GM21381 (cell line): Measurements from ENCODE around the gene HJURP.

Source experiments
- ATAC-seq: cut with Tn5 transposase; IDR thresholded peaks from one replicate; pipeline ENCODE4 v1.9.1; 2021; ENCODE audit warnings: mild to moderate bottlenecking, moderate library complexity; ENCODE audit not compliant: unreplicated experiment

HJURP gene

DNA sequence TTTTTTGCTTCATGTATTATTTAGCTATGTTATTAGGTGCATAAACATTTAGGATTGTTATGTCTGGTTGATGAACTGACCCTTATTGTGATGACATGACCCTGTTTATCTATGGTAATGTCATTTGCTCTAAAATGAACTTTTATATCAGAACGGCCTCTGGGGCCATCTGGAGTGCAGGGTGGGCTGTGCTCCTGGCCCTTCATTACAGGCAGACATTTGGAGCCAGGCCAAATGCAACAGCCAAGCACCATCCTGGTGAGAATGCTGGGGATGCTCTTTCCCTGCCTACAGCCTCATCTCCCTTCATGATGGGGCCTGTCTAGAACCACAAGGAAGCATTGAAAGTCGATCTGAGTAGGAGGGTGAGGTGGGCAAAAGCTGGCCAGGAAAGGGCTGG is 38.0 kb downstream of the HJURP start:
- ATAC-seq: no peak

DNA sequence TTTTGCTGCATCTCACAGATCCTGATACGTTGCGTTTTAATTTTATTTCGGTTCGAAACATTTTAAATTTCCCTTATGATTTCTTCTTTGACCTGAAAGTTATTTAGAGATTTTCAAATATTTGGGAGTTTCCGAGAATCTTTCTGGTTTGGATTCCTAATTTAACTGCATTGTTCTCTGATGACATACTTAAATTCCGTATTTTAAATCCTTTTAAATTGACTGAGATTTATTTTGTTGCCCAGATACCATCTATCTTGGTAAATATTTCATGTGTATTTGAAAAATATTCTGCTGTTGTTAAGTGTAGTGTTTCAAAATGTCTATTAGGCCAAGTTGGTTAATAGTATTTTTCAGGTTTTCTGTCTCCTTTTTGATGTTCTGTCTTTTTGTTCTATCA is 38.5 kb downstream of the HJURP start:
- no peak for ATAC-seq

DNA sequence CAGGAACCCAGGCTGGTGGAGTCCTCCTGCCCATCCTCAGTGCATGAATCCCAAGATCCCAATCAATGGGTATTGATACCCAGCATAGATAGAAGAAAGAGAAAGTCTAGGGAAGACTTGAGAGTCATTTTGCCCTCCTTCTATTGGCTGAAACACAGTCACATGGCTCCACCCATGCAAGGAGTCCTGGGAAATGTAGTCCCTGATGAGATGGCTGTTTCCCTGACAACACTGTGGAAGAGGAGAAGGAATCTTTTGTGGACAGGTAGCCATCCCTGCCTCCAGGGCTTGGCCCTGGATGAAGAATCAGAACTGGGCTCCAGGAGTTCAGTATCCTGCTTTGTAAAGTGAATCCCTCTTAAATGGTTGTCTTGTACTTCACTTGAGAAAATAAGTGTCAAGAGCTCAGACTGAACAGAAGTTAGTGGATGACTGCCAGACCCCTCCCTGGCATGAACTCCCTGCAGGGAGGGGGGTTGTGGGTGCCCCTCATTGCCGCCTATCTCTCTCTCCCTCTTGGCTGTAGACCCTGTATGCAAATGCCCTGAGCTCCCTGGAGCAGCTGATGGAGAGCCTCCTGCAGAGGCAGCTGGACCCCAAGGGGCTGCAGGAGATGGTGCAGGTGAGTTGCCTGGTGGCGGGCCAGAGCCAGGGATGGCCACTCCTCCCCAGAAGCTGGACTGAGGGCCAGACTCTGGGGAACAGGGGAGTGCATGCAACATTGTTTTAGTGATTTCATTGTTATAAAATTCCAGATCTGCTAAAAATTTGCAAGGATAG is 40.1 kb downstream of the HJURP start:
- no peak for ATAC-seq

DNA sequence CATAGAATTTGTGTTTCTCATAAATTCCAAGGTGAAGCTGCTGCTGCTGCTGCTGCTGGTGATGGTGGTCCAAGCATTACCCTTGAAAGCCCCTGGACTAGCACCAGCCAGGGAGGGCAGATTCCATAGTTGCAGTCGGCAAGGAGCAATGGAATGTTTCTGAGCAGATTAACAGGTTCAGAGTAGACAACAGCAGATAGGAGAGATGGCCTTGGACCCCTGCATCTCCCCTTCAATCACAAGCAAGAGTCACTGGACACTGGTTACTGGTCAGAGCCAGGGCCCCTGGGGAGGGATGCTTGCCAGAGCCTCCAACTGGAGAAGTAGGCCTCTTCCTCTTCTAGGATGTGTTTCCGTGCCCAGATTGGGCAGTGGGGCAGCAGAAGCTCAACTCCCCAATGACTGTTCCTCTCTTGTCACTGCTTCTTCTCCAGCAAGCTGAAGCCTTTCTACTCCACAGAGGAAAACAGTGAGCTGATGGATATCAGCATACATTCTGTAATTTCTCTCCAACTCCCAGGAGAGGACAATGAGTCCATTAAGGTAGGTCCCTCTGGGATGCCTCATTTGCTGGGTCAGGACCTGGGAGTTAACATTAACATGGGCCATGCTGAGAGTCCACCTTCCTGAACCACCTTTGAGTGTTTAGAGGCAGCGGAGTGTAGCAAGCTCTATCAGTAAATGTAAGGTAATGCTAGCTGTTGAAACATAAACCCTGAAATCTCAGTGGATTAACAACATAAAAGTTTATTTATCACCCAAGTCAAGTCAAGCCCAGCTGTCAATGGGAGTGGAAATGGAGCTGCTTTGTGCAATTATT is 40.9 kb downstream of the HJURP start:
- ATAC-seq: no peak

DNA sequence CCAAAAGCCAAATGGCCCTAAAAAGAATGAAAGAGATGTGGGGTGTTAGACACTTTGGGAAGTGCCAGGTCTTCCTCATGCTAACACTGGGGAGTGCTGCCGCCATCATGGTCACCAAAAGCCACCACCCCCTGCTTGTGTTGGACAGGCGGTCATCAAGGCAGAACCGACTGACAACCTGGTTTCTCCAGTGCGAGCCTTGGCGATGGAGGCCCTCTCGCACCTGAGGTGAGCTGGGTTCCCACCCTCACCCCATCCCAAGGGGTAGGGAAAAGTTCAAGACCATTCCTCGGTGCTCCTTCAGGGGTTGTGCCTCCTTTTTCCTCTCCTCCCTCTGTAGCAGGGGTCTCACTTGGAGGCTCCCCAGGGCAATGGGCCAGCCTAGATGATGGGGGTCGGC is 42.6 kb downstream of the HJURP start:
- no peak for ATAC-seq

DNA sequence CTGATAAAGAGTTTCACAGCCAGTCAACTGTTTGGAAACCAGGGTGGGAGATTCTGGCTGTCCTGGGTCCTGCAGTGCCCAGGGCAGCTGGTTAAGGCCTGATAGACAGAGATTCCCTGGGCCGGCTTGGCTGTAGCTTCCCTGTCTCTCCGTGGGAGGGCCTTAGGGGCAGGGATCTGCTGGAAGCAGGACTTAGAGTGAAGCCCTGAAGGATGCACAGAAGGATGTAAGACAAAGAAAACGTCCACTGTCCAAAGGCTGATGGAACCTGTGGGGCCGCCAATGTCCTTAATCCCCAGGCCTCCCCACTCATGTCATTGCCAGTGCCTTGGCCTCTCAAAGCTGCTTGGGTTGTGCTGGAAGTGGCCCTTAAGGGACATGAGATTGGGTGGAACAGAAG is 43.2 kb downstream of the HJURP start:
- no peak for ATAC-seq

DNA sequence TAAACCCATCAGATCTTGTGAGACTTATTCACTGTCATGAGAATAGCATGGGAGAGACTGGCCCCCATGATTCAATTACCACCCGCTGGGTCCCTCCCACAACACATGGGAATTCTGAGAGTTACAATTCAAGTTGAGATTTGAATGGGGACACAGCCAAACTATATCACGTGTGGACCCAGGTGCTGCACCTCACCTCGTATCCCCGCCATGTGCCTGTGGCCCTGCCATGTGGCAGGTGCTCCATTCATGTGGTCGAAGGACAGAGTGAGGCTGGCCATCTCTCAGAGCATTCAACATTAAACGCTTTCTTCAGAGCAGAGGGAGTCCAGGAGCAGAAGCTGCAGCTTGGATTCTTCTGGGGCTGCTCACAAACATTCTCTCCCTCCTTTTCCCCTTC is 44.0 kb downstream of the HJURP start:
- ATAC-seq: no peak

DNA sequence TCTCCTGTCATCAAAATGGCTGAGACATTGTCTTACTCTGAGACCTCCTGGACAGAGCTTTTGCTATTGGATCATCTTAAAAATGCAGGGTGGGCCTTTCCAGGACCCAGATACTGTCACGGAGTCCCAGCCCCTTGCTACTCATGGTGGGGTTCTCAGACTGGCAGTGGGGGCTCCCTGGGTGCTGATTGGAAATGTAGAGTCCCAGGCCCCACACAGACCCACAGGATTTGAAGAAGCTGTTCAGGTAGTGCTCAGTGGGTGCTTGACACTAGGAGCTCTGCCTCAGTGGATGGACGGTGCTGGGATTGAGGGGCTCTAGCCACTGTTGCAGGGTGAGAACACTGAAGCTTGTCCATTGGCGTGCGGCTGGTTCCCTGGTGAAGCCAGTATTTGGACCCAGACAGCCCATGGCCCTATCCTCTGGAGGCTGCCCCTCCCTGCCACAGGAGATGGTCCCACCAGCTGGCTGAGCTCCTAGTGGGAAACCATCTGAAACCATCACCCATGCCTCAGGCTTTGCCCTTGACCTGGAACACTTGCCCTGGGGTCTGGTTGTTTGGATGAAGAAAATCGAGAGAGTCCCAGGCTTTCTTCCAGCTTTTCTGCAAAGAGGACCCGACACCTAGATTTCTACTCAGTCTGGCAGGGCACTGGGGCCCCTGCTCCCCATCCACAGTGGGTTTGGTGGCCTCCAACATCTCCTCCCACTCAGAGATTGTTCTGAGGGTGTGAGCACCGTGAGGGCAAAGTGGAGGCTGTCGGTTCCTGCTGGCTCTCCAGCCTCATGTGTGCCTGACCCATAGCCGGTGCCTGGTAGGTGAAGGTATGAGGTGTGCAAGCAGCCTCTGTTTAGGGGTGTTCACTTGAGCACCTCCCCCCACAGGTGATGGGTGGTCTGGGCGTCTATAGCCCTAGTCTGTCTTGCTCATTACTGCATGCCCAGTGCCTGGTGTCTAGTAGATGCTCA is 46.1 kb downstream of the HJURP start:
- no peak for ATAC-seq

DNA sequence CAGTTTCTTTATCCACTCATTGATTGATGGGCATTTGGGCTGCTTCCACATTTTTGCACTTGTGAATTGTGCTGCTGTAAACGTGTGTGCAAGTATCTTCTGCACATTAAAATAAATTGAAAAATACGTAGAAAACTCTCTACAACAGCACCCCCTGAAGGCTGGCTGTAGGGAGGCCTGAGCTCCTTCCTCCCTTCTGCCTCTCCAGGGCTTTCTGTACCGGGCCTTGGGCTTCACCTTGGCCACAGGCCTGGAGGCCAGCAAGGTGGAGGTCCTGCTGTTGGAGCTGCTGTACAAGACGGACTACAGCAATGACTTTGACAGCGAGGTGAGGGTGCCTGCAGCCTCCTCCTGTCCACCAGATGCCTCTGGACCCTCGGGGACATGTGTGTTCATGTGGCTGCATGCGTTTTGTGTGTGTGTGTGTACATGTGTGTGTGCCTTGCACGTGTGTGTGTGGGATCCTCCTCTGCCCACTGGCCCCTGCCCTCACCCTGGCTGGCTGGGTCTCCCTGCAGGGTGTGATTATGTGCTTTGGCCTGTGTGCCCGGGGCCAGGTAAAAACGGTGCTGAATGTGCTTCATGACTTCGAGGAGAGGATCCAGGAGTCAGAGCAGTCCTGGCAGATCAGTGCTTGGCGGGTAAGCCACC is 47.0 kb downstream of the HJURP start:
- no peak for ATAC-seq

DNA sequence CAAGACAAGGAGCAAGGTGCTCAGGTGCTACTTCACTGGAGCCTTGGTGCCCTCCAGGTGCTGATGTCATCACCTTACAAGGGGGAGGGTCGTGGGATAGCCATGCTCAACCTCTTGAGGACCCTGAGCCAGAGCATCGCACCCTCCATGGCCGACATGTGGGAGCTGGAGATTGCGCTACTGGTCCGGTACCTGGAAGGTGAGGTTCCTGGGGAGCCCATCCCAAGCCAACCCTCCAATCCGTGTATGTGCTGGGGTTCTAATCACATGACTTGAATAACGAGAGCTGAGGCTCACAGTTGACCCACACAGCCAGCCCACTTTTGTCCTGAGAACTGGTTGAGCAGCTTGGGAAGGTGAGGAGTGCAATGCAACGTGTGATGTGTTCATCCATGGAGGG is 50.3 kb downstream of the HJURP start:
- no peak for ATAC-seq

DNA sequence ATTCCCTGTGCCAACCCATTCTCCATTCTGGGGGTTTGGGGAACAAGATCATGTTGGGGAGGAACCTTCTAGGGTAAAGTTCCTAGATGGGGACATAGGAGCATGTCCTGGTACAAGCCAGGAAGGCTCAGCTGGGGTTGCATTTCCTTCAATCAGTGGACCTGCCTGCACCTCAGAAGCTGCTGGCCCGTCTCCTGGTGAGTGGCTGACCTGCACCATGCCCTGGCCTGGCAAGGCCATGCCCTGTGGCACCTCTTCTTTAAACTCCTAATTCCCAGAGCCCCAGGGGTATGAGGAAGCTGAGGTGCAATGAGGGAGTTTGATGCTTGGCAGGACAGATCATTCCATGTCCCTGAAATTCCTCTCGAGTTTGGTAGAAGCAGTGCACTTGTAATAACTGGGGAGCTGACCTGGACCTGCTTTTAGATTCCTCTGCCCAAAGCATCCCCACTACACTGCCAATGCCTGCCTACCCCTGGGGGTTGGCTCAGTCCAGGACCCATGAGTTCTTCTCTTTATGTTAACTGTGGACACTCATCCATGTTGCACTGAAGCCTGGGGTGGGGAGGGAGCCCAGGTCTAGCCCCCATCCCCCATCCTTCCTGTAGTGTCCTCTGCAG is 50.9 kb downstream of the HJURP start:
- no peak for ATAC-seq

DNA sequence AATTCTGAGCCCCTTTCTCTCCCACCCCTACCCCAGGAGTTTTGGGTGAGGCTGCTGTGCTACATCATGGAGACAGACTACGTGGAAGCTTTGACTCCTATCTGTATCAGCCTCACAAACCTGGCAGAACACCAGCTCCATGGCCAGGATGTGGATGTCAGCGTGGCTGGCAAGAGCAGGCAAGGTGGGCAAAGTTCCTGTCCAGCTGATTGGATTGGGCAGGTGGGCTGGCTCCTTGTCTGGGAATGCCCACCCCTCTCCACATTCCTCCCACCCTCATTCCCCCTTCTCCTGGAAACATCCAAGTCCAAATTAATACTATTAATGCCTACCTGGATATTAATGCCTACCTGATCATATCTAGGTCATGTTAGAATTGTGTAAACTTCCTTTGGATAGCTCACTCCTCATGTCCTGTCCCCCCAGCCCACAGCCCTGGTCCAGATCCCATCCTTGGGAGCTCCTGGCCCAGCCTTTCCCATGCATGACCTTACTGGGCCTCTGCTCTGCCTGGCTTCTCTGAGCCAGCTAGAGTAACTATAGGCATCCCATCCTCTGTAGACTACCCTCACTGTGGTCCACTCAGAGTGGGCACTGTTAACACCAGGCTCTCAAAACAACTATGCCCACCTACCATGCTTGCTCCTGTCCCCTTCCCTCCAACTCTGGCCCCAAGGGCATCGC is 52.1 kb downstream of the HJURP start:
- ATAC-seq: no peak

DNA sequence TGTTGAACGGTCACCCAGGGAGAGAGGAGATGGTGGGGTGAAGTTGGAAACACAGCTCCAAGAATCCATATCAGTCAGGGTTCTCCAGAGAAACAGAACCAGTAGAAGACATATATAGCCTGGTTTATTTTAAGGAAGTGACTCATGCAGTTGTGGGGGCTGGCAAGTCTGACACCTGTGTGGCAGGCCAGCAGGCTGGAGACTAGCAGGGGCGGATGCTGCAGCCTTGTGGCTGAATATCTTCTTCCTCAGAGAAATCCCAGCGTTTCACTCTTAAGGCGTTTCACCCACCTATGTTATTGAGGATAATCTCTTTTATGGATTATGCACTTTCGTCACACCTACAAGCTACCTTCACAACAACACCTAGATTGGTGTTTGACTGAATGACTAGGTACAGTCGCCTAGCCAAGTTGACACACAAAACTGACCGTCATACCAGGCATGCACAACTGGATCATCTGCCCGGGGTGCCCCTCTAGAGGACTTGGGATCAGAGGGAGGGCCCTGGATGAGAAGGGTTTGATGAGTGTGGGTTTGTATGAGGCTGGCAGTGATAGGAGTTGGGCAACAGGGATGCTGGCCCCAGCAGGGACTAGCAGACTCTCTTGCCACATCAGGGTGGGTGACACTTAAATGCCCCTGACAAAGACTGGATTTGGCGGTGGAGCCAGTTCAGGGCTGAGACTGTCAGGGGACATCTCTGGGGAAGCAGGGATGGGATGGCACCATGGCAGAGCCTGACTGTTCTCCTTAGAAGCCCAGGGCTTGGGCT is 52.8 kb downstream of the HJURP start:
- no peak for ATAC-seq

DNA sequence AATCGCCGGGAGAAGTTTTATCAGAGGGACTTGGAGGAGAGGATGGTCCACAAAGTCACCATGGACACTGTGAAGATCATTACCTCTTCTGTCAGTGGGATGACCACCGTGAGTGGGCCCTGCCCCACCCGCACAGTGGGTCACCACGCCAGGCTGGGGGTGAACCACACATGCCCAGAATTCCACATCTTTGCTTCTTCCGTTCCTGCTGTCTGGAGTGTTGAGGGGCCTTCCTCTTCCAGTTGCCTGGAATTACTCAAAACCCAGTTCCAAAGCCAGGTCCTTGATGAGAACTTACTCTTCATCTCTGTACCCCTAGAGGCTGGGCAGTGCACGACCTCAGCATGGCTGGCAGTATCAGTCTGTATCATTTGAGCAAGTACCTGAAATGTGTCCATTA is 54.1 kb downstream of the HJURP start:
- ATAC-seq: no peak

DNA sequence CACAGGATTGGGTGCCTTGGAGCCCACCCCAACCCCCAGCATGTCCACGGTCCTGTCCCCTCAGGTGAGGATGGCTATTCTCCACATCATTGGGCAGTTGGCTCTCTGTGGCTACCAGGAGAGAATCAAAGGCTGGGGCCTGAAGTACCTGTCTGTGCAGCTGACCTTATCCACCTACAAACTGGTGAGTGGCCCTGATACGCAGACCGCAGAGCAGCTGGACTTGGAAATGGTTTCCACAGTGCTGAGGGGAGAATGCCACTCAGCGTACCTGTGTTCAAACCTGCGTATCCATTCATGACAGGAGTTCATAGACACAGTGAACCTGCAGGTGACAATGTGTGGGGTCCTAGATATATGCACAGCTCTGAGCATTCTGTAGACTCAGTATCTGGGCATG is 54.6 kb downstream of the HJURP start:
- no peak for ATAC-seq

DNA sequence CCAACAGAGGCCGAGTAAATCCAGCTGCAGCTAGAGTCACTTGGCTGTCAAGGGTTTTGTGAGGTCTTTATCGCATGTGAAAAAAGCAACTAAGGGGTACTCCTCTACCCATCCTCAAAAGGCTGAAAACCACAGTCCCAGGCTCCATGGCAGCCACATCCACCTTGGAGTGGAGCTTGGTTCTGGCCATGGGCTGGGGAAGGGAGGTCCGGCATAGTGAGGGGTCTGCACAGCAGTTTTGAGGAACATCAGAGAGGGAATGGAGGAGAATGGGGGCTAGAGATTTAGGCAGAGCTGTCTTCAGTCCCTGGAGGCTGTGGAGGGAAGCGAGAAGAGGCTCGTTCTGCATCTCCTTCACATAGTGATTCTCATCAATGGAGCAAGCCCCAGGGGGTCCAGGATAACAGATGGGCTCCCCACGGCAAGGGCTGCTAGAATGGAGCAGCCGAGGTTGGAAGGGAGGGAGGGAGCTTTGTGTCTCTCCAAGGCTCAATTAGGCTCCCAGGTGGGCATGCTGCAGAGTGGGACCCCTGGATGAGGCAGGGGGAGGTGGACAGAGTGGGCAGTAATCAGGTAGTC is 55.2 kb downstream of the HJURP start:
- ATAC-seq: no peak

DNA sequence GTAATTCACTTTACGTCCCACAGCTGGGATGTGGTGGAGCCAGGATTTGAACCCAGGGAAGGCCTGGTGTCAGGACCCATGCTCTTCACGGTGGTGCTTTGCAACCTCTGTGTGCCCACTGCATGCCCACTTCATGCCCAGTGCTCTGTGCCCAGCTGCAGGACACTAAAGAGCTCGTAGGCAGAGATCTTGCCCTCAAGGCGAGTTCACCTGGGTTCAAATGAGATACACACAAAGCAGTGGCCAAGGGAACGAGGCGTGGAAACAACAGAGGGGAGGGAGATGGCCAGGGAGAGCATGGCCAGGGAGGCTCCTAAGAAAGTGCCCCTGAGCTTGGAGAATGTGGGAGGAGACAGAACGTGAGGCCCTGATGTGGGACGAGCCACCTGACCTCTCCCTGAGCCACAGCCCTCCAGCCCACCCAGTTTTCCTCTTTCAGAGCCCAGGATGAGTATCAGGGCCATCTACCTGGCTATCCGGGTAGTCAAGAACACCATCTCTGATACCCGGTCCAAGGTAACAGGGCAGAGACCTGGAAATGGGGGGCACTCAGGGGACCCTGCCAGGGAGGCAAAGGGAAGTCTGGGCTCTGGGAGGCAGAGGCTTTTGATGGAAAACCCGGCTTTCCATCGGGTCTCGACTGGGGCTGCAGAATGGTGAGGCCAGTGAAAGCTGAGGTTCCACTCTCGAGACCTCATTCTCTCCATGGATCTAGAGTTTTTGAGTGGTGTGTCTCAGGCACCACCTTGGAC is 55.8 kb downstream of the HJURP start:
- ATAC-seq: no peak

DNA sequence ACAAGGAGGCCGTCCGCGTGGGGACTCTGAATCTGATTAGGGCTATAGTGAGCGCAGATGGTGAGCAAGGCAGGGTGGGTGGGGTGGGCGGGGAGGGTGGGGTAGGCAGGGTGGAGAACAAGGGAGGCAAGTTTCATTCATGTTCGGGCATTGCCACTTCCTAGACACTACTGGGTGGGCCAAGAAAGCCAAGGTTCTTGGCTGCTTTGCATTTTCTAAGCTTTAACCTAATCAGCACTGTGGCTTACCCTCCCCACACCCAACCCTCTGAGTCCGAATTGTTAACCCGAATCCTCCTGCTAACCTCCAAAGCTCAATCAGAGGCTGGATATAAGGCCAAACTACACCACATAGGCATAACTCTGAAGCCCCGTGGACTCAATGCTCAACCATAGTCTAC is 58.1 kb downstream of the HJURP start:
- no peak for ATAC-seq
